Inflammatory macrophage treated with lipopolysaccharide for 4 hours (primary cell): ENCODE data around the gene LFNG.

ENCODE experiments used
- DNase-seq: peaks from one replicate; pipeline ENCODE4 v3.0.0-alpha.2; 2020

The LFNG gene

GRCh38 chr7:2518737-2519118, 846 bp upstream of the LFNG start:
- DNase-seq, result no peak

- DNase-seq, result peak; percentile 52
These were observed 672 bp downstream of the LFNG start for GRCh38 chr7:2520131-2520760.

GRCh38 chr7:2520761-2521290, 1.3 kb downstream of the LFNG start:
- peak; percentile 29 for DNase-seq

GRCh38 chr7:2521341-2521745, 1.8 kb downstream of the LFNG start:
- no peak for DNase-seq

GRCh38 chr7:2521952-2522591, 2.5 kb downstream of the LFNG start:
- DNase-seq, result peak; percentile 90

GRCh38 chr7:2522780-2523433, 3.3 kb downstream of the LFNG start:
- DNase-seq, result no peak

- no peak for DNase-seq
These were observed 3.9 kb downstream of the LFNG start for GRCh38 chr7:2523461-2523936.

GRCh38 chr7:2523941-2524807, 4.6 kb downstream of the LFNG start:
- DNase-seq, result peak; percentile 44

GRCh38 chr7:2524808-2525657, 5.5 kb downstream of the LFNG start:
- no peak for DNase-seq

- DNase-seq, result peak; percentile 63
These were observed 6.4 kb downstream of the LFNG start for GRCh38 chr7:2525658-2526630.

GRCh38 chr7:2526659-2527504, 7.3 kb downstream of the LFNG start:
- no peak for DNase-seq

GRCh38 chr7:2527505-2528467, 8.2 kb downstream of the LFNG start:
- DNase-seq, result peak; percentile 90

GRCh38 chr7:2528481-2529095, 9.0 kb downstream of the LFNG start:
- DNase-seq, result no peak

GRCh38 chr7:2529161-2530070, 9.8 kb downstream of the LFNG start:
- DNase-seq, result peak; percentile 96

- peak; percentile 93 for DNase-seq
These were observed 10.8 kb downstream of the LFNG start for GRCh38 chr7:2530071-2530987.
